ENCODE measurements around the gene GPR179.

GRCh38 chr17:38322156-38322779 is 21.5 kb downstream of the GPR179 start:
- no peak for TF ChIP-seq POLR2A (IDR thresholded peaks at IDR 0.05; ENCODE audit: low read depth, low read length)
- TF ChIP-seq TAF1 (IDR thresholded peaks at IDR 0.05; ENCODE audit: borderline replicate concordance, low read depth, low read length) = no peak
- TF ChIP-seq POLR2AphosphoS5 (IDR thresholded peaks at IDR 0.05; ENCODE audit: low read depth, low read length) = no peak
